ENCODE results near the gene G6PC3. TPM values are rescaled to one million over a fixed set of nuclear protein-coding genes. Genes with fewer than 3 reads are reported as not detected.

The G6PC3 gene
- polyA plus RNA-seq, 1 of the 3 experiments (the other 2 are of a cell fraction), result 166 TPM

- TF ChIP-seq MAX (IDR thresholded peaks at IDR 0.05; ENCODE audit: low read depth), result peak; percentile 77
- no peak for TF ChIP-seq FOXJ3 (CRISPR knock-in tag; IDR thresholded peaks at IDR 0.05)
- no peak for TF ChIP-seq USF1 (IDR thresholded peaks at IDR 0.05; ENCODE audit: borderline replicate concordance, low read depth)
- TF ChIP-seq FOSL2 (IDR thresholded peaks at IDR 0.05; ENCODE audit: borderline replicate concordance, low read depth), result peak; percentile 88
- no peak for TF ChIP-seq EZH2phosphoT487 (IDR thresholded peaks at IDR 0.05; ENCODE audit: borderline replicate concordance, low read depth)
- no peak for TF ChIP-seq RCOR1 (IDR thresholded peaks at IDR 0.05; ENCODE audit: low read length)
- no peak for TF ChIP-seq SMC3 (IDR thresholded peaks at IDR 0.05; ENCODE audit: low read depth, low read length)
- no peak for TF ChIP-seq GATA2 (CRISPR knock-in tag; IDR thresholded peaks at IDR 0.05)
- TF ChIP-seq CTCF (IDR thresholded peaks at IDR 0.05), result no peak
- no peak for TF ChIP-seq RAD21 (IDR thresholded peaks at IDR 0.05; ENCODE audit: low read length)
- no peak for TF ChIP-seq YY1 (IDR thresholded peaks at IDR 0.05; ENCODE audit: low read depth)
- peak; percentile 8 to 34; a peak in 2 of 4 replicates for TF ChIP-seq EP300 (IDR thresholded peaks at IDR 0.05; ENCODE audit: borderline replicate concordance in 1 of 2, low read depth in 1 of 2, low read length in 1 of 2)
- TF ChIP-seq TAF1 (IDR thresholded peaks at IDR 0.05; ENCODE audit: borderline replicate concordance, low read depth, low read length), result no peak
- peak; percentile 59; the same call in 1 of the 2 replicates for TF ChIP-seq SIN3A (IDR thresholded peaks at IDR 0.05; ENCODE audit: borderline replicate concordance, low read depth, low read length)
- TF ChIP-seq TEAD4 (IDR thresholded peaks at IDR 0.05; ENCODE audit: borderline replicate concordance, insufficient read depth), result 0 out of 2 replicates have a peak, but pooled peaks have one; percentile 50
- TF ChIP-seq NFIC (IDR thresholded peaks at IDR 0.05; ENCODE audit: borderline replicate concordance), result peak; percentile 74; the same call in 1 of the 2 replicates
Observed at GRCh38 chr17:44108440-44109311, 38.1 kb downstream of the G6PC3 start (continued).

GRCh38 chr17:44109312-44109630 is 38.7 kb downstream of the G6PC3 start:
- Histone ChIP-seq H3K79me2 (ENCODE audit: insufficient read depth) (peaks cover 58% of the 10 kb centered on the region), H3K4me2 (peak overlapping the region; percentile 83), H2AFZ (ENCODE audit: low read depth) (no peak overlapping the region), H4K20me1 (ENCODE audit: insufficient read depth) (peaks cover 3% of the 10 kb centered on the region), H3K9ac (peak overlapping the region; percentile 27; the same call in 1 of the 2 replicates), H3K27me3 (ENCODE audit: insufficient read depth) (no peaks in the 10 kb centered on the region), H3K9me3 (no peaks in the 10 kb centered on the region), H3K27ac (ENCODE audit: low read depth in 2 of 2, low read length in 1 of 2) (peak overlapping the region; percentile 3 to 97; a peak in 3 of 4 replicates), H3K36me3 (replicated peaks in 1 of 2; ENCODE audit: control insufficient read depth in 1 of 2, insufficient read depth in 2 of 2, low read length in 1 of 2) (no peaks in the 10 kb centered on the region), H3K4me1 (ENCODE audit: control insufficient read depth in 1 of 2, insufficient read depth in 2 of 2, low read depth in 1 of 2, low read length in 1 of 2) (peaks cover 40 to 61% of the 10 kb centered on the region in 2 experiments), H3K9me2 (no peaks in the 10 kb centered on the region), H3K4me3 (ENCODE audit: low read depth in 2 of 2, low read length in 1 of 2) (no peak overlapping the region), H3F3A (replicated peaks; ENCODE audit: insufficient read depth) (peaks cover 18% of the 10 kb centered on the region)
- CTCF ChIA-PET, result interaction anchor here (0.6 to 1.7 kb wide), 7 partner anchors 9 to 115 kb away, joined by 3 to 8 read pairs (median 4); no protein-coding TSS in a partner anchor
- no peak for DNase-seq
- WGBS (ENCODE audit: low lambda C conversion rate), result 0% methylated on average over 1 of the region's 4 CpGs
- POLR2A ChIA-PET, result no interaction called here
- no peak for TF ChIP-seq RCOR1 (IDR thresholded peaks at IDR 0.05; ENCODE audit: low read length)
- no peak for TF ChIP-seq RFX5 (IDR thresholded peaks at IDR 0.05; ENCODE audit: low read length)
- no peak for TF ChIP-seq CTCF (IDR thresholded peaks at IDR 0.05)
- TF ChIP-seq TAF1 (IDR thresholded peaks at IDR 0.05; ENCODE audit: borderline replicate concordance, low read depth, low read length), result no peak
- TF ChIP-seq SMC3 (IDR thresholded peaks at IDR 0.05; ENCODE audit: low read depth, low read length), result no peak
- TF ChIP-seq FOXM1 (IDR thresholded peaks at IDR 0.05; ENCODE audit: low read depth), result no peak
- TF ChIP-seq MEF2A (IDR thresholded peaks at IDR 0.05; ENCODE audit: borderline replicate concordance, low read depth), result no peak
- no peak for TF ChIP-seq FOXJ3 (CRISPR knock-in tag; IDR thresholded peaks at IDR 0.05)
- no peak for TF ChIP-seq SIN3A (IDR thresholded peaks at IDR 0.05; ENCODE audit: borderline replicate concordance, low read depth, low read length)
- no peak for TF ChIP-seq ELF1 (IDR thresholded peaks at IDR 0.05)
- no peak for TF ChIP-seq EP300 (IDR thresholded peaks at IDR 0.05; ENCODE audit: borderline replicate concordance in 1 of 2, low read depth in 1 of 2, low read length in 1 of 2)
- TF ChIP-seq USF2 (IDR thresholded peaks at IDR 0.05; ENCODE audit: borderline replicate concordance, low read depth, low read length), result no peak
- TF ChIP-seq YY1 (IDR thresholded peaks at IDR 0.05; ENCODE audit: low read depth), result no peak
- TF ChIP-seq IRF3 (IDR thresholded peaks at IDR 0.05; ENCODE audit: low read depth, low read length), result no peak
